Measurements from ENCODE around the gene COL25A1.
"Not testable (repeated sequence)": the region's sequence is repeated elsewhere in the genome, so short reads cannot be mapped to it uniquely, and the experiment has no call there.

Gene COL25A1

GRCh38 chr4:109114501-109114900, 188.0 kb downstream of the COL25A1 start:
- DNase-seq: no peak

- DNase-seq: no peak
Observed at GRCh38 chr4:109113521-109113920, 188.9 kb downstream of the COL25A1 start.

- no peak for DNase-seq
Observed at GRCh38 chr4:109111031-109111430, 191.4 kb downstream of the COL25A1 start.

DNA sequence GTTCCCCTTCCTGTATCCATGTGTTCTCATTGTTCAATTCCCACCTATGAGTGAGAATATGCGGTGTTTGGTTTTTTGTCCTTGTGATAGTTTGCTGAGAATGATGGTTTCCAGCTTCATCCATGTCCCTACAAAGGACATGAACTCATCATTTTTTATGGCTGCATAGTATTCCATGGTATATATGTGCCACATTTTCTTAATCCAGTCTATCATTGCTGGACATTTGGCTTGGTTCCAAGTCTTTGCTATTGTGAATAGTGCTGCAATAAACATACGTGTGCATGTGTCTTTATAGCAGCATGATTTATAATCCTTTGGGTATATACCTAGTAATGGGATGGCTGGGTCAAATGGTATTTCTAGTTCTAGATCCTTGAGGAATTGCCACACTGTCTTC, 194.2 kb downstream of the COL25A1 start:
- not testable (repeated sequence) for DNase-seq

DNA sequence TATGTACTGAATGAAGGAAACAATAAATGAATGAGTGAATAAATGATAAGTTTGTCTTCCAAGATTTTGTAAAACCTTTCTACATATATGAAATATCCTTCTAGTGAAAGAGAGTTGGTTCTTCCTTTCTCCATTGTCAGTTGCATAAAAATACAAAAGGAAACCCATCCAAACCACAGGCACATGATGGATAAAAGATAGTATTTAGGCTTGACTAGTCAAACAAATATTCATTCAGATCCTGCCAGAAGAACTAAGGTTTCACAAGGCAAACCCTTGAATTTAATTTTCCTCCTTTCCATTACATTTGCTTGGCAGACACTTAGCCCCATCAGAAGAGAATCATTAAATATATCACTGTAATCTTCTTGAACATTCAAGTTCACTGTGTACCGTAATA, 208.4 kb downstream of the COL25A1 start:
- DNase-seq: no peak

DNA sequence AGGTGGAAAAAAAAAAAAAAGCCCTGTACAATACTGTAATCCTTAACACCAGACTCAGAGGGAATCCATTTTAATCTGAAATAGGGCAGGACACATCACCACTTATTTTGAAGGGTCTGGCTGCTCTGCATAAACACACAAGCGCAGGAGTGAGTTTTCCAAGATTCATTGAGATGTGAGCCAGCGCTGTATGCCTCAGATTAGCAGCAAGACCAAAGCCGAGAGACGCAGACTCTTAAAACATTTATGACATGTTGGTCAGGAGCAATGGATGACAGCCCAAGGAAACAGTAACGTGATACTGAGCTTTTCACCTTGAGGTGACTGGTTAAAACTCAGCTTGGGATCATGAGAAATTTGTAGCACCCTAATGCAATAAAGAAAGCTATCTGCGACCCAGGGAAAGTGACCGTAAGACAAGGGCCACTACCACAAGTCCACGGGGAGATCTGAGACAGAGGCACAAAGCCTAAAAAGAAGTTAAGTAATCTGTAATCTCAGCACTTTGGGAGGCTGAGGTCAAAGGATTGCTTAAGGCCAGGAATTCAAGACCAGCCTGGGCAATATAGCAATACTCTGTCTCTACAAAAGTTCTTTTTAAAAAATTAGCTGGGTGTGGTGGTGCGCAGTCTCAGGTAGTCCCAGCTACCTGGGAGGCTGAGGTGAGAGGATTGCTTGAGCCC, 210.6 kb downstream of the COL25A1 start:
- no peak for DNase-seq

- no peak for DNase-seq
Observed at GRCh38 chr4:109083911-109084310, 218.5 kb downstream of the COL25A1 start.

GRCh38 chr4:109079731-109080130, 222.7 kb downstream of the COL25A1 start:
- no peak for DNase-seq

GRCh38 chr4:109079201-109079600, 223.3 kb downstream of the COL25A1 start:
- DNase-seq: no peak

DNA sequence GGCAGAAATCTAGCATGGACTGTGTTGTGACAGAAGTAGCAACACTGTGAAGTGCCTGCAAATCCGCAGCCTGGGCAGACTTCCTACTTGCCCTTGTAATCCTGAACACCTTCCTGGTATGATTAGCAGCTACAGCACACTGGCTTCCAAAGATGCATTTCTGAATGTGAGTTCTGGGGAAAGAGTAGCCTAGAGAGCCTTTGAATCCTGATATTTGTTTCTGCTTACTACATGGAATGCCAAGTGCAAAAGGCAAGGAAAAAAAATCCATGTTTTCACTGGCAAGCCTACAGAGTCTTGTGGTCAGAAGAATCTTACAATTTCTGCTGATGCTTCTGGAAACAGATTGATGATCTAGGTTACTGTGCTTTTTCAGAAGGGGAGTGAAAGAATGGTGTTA, 223.7 kb downstream of the COL25A1 start:
- no peak for DNase-seq

- no peak for DNase-seq
Observed at GRCh38 chr4:109077505-109077904, 225.0 kb downstream of the COL25A1 start.

- not testable (repeated sequence) for DNase-seq
Observed at GRCh38 chr4:109076709-109077108, 225.7 kb downstream of the COL25A1 start.

DNA sequence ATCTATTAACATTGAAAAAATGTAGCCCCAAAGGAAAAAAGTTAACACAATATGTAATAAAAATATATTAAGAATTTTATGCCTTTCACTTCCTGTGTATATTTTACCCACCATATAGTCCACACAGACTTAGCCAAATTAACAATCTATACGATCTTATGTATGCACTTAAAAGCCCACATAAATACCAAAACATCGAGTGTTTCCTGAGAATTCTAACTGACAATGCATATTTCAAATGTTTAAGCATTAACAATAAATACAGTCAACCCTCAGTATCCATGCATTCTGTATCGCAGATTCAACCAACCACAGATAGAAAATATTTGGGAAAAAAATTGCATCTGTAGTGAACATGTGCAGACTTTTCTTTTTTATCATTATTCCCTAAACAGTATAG, 226.8 kb downstream of the COL25A1 start:
- no peak for DNase-seq

- DNase-seq: no peak
Observed at GRCh38 chr4:109072595-109072994, 229.9 kb downstream of the COL25A1 start.

DNA sequence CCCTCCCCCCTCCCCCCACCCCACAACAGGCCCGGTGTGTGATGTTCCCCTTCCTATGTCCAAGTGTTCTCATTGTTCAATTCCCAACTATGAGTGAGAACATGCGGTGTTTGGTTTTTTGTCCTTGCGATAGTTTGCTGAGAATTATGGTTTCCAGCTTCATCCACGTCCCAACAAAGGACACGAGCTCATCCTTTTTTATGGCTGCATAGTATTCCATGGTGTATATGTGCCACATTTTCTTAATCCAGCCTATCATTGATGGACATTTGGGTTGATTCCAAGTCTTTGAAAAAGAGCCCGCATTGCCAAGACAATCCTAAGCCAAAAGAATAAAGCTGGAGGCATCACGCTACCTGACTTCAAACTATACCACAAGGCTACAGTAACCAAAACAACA, 231.8 kb downstream of the COL25A1 start:
- not testable (repeated sequence) for DNase-seq

DNA sequence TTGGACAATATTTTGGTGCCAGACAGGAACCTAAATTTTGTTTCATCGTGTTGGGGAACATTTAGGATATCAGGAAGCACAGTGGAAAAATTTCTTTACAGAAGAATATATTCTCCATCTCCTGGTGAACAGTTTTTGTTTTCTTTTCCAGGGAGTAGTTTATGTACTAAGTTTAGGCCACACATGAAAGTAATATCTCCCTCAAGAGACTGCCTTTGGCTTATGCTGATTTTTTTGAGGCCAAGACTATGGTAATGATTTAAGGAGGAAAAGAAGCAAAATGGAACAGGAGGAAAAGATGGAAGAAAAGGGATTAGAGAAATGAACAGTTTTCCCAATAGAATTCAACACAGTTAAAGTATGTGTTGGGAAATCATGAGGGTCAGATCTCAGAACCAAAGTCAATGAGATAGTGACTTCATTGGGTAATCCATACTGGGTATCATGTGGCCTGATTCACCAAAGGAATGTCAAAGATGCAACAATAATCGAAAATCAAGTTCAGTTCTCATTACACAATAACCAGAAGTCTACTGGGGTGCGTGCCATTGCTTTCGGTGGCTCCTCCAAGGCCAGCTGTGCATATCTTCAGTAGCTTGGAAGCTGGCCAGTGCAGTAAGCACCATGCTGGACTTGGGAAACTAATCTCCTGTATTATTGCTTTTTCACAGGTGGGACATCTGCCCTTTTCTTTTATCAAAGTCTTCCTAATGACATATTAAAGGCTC, 234.8 kb downstream of the COL25A1 start:
- no peak for DNase-seq

- no peak for DNase-seq
Observed at GRCh38 chr4:109065006-109065405, 237.5 kb downstream of the COL25A1 start.

DNA sequence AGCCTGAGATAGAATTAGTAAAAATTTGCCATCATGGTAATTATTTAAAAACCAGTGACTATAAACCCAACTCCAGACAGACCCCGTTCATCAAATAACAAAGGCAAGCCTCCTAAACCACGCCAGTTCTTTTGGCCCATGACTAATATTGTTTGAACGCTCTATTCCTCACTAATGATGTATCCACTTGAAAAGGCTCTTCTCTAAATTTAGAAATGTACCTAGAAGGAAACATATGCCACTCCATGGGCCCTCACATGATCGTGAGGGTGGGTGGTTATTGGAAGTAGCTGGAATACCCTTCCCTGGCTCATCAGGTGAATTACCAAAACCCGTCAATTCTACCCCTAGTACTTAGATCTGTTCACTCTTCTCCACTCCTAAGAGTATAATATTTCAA, 249.2 kb downstream of the COL25A1 start:
- no peak for DNase-seq

- no peak for DNase-seq
Observed at GRCh38 chr4:109052821-109053220, 249.6 kb downstream of the COL25A1 start.

DNA sequence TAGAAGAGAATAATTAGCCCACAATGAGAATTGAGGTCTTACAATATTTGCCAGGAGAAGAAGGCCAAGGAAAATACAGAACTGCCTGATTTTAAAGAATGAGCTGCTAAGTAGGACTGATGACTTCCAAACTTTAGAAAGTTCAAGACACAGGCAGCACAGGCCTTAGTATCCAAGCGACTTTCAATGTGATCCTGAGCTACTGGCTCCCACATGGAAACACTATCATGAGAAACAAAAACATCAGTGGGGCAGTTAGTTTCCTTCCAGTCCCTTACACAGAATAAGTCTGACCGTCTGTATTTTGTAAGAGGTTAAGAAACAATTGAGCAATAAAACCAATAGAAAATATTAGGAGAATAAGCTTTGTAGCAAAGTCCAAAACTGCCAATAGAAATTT, 251.4 kb downstream of the COL25A1 start:
- DNase-seq: no peak

- no peak for DNase-seq
Observed at GRCh38 chr4:109049926-109050325, 252.5 kb downstream of the COL25A1 start.

DNA sequence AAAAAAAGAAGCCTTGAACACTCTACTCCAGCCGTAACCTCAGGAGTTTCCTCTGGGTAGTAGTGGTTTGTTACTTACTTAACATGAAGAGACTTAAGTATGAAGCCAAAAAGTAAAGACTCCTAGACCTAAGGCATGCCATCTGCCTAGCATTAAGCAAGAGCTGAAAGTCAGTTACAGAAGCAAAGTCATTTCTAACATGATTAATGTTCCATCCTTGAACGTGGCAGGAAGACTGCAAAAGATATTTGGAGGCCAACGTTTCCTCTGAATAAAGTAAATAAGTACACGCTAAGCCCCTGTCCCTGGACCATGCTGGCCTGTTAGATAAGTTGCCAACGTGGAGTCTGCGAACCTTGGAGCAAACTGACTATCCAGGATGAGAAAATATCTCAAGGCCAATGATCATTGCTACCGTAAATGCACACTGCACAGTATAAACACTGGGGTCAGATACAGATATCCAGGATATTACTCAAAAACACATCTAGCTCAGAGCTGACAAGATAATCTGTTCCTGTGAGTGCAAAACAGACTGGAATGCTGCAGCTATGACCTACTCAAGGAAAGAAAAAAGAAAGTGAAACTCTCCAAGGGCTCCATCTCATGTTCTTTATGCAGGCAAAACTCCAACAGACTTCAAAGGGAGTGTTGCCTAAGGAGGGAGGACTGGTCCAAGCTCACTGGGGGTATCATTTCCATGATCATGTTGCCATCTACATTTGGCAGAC, 255.8 kb downstream of the COL25A1 start:
- DNase-seq: no peak

DNA sequence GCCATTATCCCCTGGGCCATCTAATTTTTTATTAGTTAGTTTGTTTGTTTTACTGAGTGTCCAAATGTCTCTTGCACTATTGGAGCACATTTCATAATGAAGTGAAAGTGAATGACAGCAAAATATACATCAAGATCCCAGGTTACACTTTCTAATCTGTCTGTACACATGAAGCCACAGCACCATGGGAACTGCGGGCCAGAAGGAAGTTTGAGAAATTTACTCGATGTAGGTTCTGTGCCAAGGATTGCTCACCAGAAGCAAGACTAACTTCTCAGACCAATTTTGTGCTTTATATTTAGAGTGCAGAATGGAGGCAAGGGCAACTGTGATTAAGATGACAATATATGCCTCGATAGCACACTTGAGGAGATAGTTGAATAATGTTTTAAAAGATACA, 258.0 kb downstream of the COL25A1 start:
- no peak for DNase-seq

DNA sequence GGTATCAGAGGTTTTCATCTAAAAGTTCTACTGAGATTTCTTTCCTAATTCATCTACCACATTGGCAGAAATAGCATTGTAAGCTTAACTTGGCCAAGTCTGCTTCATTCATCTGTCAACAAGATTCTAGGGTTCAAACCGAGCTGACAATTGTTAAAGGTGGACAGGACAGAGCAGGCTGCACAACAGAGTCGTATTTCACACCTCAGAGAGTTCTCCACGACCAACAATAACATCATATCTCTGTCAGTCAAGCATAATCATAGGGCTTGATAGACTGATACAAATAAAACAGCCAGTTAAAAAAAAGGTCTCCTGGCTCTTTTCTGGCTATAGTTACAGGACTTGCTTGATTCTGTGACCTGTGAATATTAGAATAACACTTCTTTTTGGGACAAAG, 259.2 kb downstream of the COL25A1 start:
- no peak for DNase-seq

Measured in activated effector memory CD4-positive, alpha-beta T cell treated with Interleukin-2 at 50 U/mL for 16 hours (primary cell).